T-cell (primary cell): ENCODE measurements around the gene KLF11. TPM values are rescaled to one million over a fixed set of nuclear protein-coding genes. Genes with fewer than 3 reads are reported as not detected.
A peak's percentile ranks its signal among the peaks of the same experiment; 100 is the strongest.

Experiments
- ATAC-seq, 4 experiments: fragments of 200-7000 bp in 3 of 4; fragments of 150-1000 bp in 1 of 4; cut with Tn5 transposase; replicated peaks in 1 of 4; 1 replicate in 3 of 4; 2 replicates in 1 of 4; pipeline ENCODE4 v1.10.0; 2021; ENCODE audit warnings: moderate library complexity in 3 of 4, mild to moderate bottlenecking in 2 of 4, moderate number of reproducible peaks in 1 of 4
- CTCF ChIA-PET, 2 donors: fragments of 300-600 bp; sonication (Branson Sonifier 250); formaldehyde crosslinking; loops; one replicate each; lab custom pipeline; 2022; ENCODE audit warnings: antibody characterized with exemption in 2 of 2; lab: Charles Lee
- POLR2A ChIA-PET, 2 donors: fragments of 300-600 bp; sonication (Branson Sonifier 250); formaldehyde crosslinking; loops; one replicate each; lab custom pipeline; 2022; ENCODE audit warnings: antibody characterized with exemption in 2 of 2; lab: Charles Lee
- DNase-seq, 35 experiments: peaks; one replicate each; pipeline versions ENCODE4 v3.0.0 to v3.0.0-alpha.2; 2013 to 2023
- H3K27ac ChIP-seq: one replicate; pipeline ENCODE4 v1.5.1; 2013; ENCODE audit warnings: low read length
- H3K27me3 ChIP-seq, 2 experiments: replicated peaks in 1 of 2; 1 replicate in 1 of 2; 2 replicates in 1 of 2; pipeline versions ENCODE4 v1.6.1 to v1.7.0; 2013; ENCODE audit warnings: low read length in 1 of 2, mixed read lengths in 1 of 2; ENCODE audit not compliant: control insufficient read depth in 2 of 2, insufficient read depth in 2 of 2; ENCODE audit errors: extremely low read depth in 1 of 2
- H3K36me3 ChIP-seq, 2 donors: 1 replicate in 1 of 2; 2 replicates in 1 of 2; pipeline versions ENCODE4 v1.6.1 to v1.7.0; 2013; ENCODE audit warnings: low read length in 1 of 2; ENCODE audit not compliant: control insufficient read depth in 2 of 2, insufficient read depth in 1 of 2; ENCODE audit errors: extremely low read depth in 1 of 2
- H3K4me1 ChIP-seq, 2 experiments: 1 replicate in 1 of 2; 2 replicates in 1 of 2; pipeline versions ENCODE4 v1.6.1 to v1.7.0; 2013; ENCODE audit warnings: low read length in 2 of 2, mixed read lengths in 1 of 2; ENCODE audit not compliant: insufficient read depth in 2 of 2, control insufficient read depth in 1 of 2; ENCODE audit errors: extremely low read depth in 1 of 2
- H3K4me3 ChIP-seq, 2 donors: 1 replicate in 1 of 2; 2 replicates in 1 of 2; pipeline versions ENCODE4 v1.5.1 to v1.7.0; 2013; ENCODE audit warnings: mild to moderate bottlenecking in 2 of 2, low read length in 1 of 2, moderate library complexity in 1 of 2; ENCODE audit not compliant: control insufficient read depth in 1 of 2; ENCODE audit errors: extremely low read depth in 1 of 2
- H3K9me3 ChIP-seq: 2 replicates; pipeline ENCODE4 v1.7.0; 2013
- H3K27ac Mint-ChIP-seq, 2 donors: one replicate each; pipeline ENCODE4 v1.8.0; 2020 to 2021; ENCODE audit warnings: mild to moderate bottlenecking in 2 of 2, mixed read lengths in 2 of 2
- H3K27me3 Mint-ChIP-seq, 2 donors: one replicate each; pipeline ENCODE4 v1.8.0; 2021 to 2022; ENCODE audit warnings: mixed read lengths in 2 of 2
- H3K36me3 Mint-ChIP-seq: one replicate; pipeline ENCODE4 v1.8.0; 2021; ENCODE audit warnings: mixed read lengths
- H3K4me1 Mint-ChIP-seq, 3 donors: one replicate each; pipeline ENCODE4 v1.8.0; 2020 to 2022; ENCODE audit warnings: mixed read lengths in 3 of 3, mild to moderate bottlenecking in 1 of 3
- H3K4me3 Mint-ChIP-seq, 3 donors: one replicate each; pipeline ENCODE4 v1.8.0; 2020 to 2022; ENCODE audit warnings: mild to moderate bottlenecking in 3 of 3, mixed read lengths in 3 of 3, moderate library complexity in 3 of 3
- H3K9me3 Mint-ChIP-seq, 3 donors: one replicate each; pipeline ENCODE4 v1.8.0; 2020 to 2022; ENCODE audit warnings: mixed read lengths in 3 of 3
- WGBS: methylation state at CpG from one replicate; pipeline ENCODE4 v1.1.5; 2013; ENCODE audit warnings: missing lambda C conversion rate; ENCODE audit not compliant: insufficient coverage; 5-methylcytosine and 5-hydroxymethylcytosine counted together
- total RNA-seq, 35 experiments: library from RNA in 6 of 35; stranded (reverse) in 6 of 35; fragments of 120-200 nt in 1 of 35; gene quantifications; one replicate each; pipeline versions ENCODE4 v1.2.1 to v1.2.4 and lab custom pipeline; 2013 to 2026

KLF11 gene
- total RNA-seq, 5 donors from 2014 or later (not counting 1 experiment from before 2014, with no cell fraction given): 6.8 to 36.3 (median 10.3) TPM

DNA sequence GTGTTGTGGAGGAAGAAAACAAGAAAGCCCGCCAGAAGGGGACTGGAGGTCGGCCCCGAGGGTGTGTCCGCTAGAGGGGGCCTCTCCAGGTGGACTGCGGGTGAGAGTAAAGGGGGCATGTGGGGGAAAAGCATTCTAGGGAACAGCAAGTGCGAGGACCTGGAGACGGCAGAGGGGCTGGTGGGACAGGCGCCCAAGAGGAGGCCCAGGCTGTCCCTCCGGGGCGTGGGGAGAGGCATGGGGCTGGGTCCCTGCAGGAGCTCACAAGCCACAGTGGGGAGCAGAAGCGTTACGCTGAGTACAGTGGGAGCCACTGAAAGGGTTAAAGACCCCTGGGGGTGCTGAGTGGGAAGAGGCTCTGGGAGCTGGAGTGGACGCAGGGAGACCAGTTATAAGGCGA is 1.6 kb upstream of the KLF11 start:
- DNase-seq: no peak
- WGBS: 98% methylated on average over 13 of the region's 14 CpGs
- H3K27me3 Mint-ChIP-seq: no peaks in the 10 kb centered on the region
- no peaks in the 10 kb centered on the region for H3K9me3 Mint-ChIP-seq
- H3K27ac Mint-ChIP-seq: peak overlapping the region; percentile 7 to 67
- ChIA-PET CTCF (interaction anchor here (2.8 to 4.4 kb wide), 2 partner anchors 57 kb away, joined by 12 to 34 read pairs; no protein-coding TSS in a partner anchor), POLR2A (no interaction called here)
- peak overlapping the region; percentile 83 to 86 (median 84) for H3K4me3 Mint-ChIP-seq
- no peak overlapping the region for H3K27ac ChIP-seq
- H3K36me3 ChIP-seq: peaks cover 0 to 3% of the 10 kb centered on the region in 2 donors
- no peaks in the 10 kb centered on the region for H3K36me3 Mint-ChIP-seq
- H3K4me1 Mint-ChIP-seq: peaks cover 14 to 31% (median 24%) of the 10 kb centered on the region in 3 donors
- no peak for ATAC-seq
- peaks cover 0 to 14% of the 10 kb centered on the region in 2 experiments for H3K27me3 ChIP-seq
- no peaks in the 10 kb centered on the region for H3K9me3 ChIP-seq
- no peak overlapping the region for H3K4me3 ChIP-seq
- H3K4me1 ChIP-seq: peaks cover 0 to 32% of the 10 kb centered on the region in 2 experiments

GRCh38 chr2:10042301-10043161 is 819 bp upstream of the KLF11 start:
- Histone ChIP-seq H3K4me3 (peak overlapping the region; percentile 45), H3K4me1 (peaks cover 0 to 32% of the 10 kb centered on the region in 2 experiments), H3K36me3 (peaks cover 0 to 8% of the 10 kb centered on the region in 2 donors), H3K9me3 (no peaks in the 10 kb centered on the region), H3K27ac (peak overlapping the region; percentile 7), H3K27me3 (peaks cover 0 to 13% of the 10 kb centered on the region in 2 experiments)
- Mint-ChIP-seq H3K9me3 (no peaks in the 10 kb centered on the region), H3K36me3 (peaks cover 4% of the 10 kb centered on the region), H3K4me3 (peak overlapping the region; percentile 83 to 86 (median 84)), H3K4me1 (peaks cover 14 to 35% (median 24%) of the 10 kb centered on the region in 3 donors), H3K27ac (peak overlapping the region; percentile 81 to 88), H3K27me3 (no peaks in the 10 kb centered on the region)
- peak in 30 of 35 experiments; percentile 9 to 63 (median 37) for DNase-seq
- POLR2A ChIA-PET: no interaction called here
- CTCF ChIA-PET: interaction anchor here (2.8 to 4.4 kb wide), 2 partner anchors 57 to 58 kb away, joined by 12 to 34 read pairs; no protein-coding TSS in a partner anchor
- WGBS: 26% methylated on average over 43 of the region's 54 CpGs
- peak in 1 of 4 experiments; percentile 5 for ATAC-seq

GRCh38 chr2:10043906-10044601 is 704 bp downstream of the KLF11 start:
- Mint-ChIP-seq H3K27ac (peak overlapping the region; percentile 44 to 68), H3K4me3 (peak overlapping the region; percentile 68 to 83 (median 76)), H3K36me3 (peaks cover 10% of the 10 kb centered on the region), H3K27me3 (no peaks in the 10 kb centered on the region), H3K9me3 (no peaks in the 10 kb centered on the region), H3K4me1 (peaks cover 18 to 37% (median 27%) of the 10 kb centered on the region in 3 donors)
- peaks cover 0 to 36% of the 10 kb centered on the region in 2 experiments for H3K4me1 ChIP-seq
- DNase-seq: peak; percentile 78 to 94 (median 87)
- peak; percentile 67 to 75 (median 70) for ATAC-seq
- H3K9me3 ChIP-seq: no peaks in the 10 kb centered on the region
- H3K36me3 ChIP-seq: peaks cover 0 to 16% of the 10 kb centered on the region in 2 donors
- H3K27me3 ChIP-seq: peaks cover 0 to 9% of the 10 kb centered on the region in 2 experiments
- H3K4me3 ChIP-seq: peak overlapping the region; percentile 42 to 49
- ChIA-PET CTCF (interaction anchor here (0.6 to 4.4 kb wide), 8 partner anchors 9 to 413 kb away, joined by 3 to 34 read pairs (median 6); partner anchors contain the start of genes TAF1B (in 1 of the 2) and YWHAQ (in 1 of the 2)), POLR2A (interaction anchor here in 1 of 2 donors (0.5 to 0.8 kb wide), 3 partner anchors 63 to 201 kb away, joined by 3 to 6 read pairs (median 4); partner anchors contain the start of gene TAF1B)
- 7% methylated on average over 83 of the region's 90 CpGs for WGBS
- peak overlapping the region; percentile 73 for H3K27ac ChIP-seq

DNA sequence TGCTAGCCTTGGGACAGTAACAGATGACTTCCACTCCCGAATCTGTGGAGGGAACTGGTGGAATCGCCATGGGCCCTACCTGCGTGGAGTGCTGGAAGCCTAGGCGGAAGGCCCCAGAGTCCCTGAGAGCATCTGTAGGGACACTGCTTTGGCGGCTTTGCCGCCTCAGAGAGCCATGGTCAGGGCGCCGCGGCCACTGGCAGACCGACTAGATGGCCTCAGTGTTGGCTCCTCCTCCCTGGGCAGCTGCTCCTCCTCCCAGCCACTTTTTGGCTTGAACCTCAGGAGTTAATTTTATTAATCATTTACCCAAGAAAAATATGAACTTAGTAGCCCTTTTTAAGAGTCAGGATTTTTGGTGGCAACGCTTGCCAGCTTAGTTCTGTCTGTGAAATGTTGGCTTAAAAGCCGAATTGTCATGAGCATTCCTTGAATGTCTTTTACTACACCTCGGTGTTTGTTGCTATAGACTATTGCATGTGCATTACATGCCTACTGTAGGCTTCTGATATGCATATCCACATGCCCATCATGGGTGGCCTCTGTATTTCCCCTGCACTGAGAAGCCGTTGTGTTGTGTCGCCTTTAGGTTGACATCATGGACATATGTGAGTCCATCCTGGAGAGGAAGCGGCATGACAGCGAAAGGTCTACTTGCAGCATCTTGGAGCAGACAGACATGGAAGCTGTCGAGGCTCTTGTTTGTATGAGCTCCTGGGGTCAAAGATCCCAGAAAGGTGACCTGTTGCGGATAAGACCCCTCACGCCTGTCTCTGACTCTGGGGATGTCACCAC is 2.4 kb downstream of the KLF11 start:
- no peak overlapping the region for H3K27ac ChIP-seq
- CTCF ChIA-PET: interaction anchor here (0.5 to 4.4 kb wide), 4 partner anchors 61 to 1689 kb away, joined by 3 to 34 read pairs (median 16); no protein-coding TSS in a partner anchor

DNA sequence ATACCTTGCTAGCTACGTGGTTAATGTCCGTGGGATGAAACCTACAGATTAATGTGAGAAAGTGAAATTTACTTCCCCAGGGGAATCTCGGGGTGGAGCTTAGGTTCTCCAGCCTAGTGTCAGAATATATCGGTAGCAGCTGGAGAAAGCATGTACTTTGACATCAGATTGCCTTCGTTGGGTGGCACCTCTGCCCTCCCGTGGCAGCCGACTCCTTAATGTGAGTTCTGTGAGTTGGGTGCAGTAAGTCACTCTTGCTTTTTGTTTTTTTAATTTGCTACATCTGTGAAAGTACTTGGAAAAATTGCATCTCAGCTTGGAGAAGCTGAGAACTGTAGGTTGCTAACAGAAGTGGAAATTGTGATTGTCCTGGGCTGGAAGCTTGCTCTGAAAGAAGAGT is 3.6 kb downstream of the KLF11 start:
- WGBS: 86% methylated on average over 6 of the region's 7 CpGs
- peaks cover 0 to 34% of the 10 kb centered on the region in 2 experiments for H3K4me1 ChIP-seq
- H3K4me3 ChIP-seq: no peak overlapping the region
- ATAC-seq (no peak), DNase-seq (no peak)
- ChIA-PET POLR2A (interaction anchor here in 1 of 2 donors (0.6 kb wide), 1 partner anchor 35 kb away, joined by 12 read pairs; no protein-coding TSS in a partner anchor), CTCF (interaction anchor here (0.6 to 4.0 kb wide), 11 partner anchors 11 to 281 kb away, joined by 3 to 86 read pairs (median 4); no protein-coding TSS in a partner anchor)
- Mint-ChIP-seq H3K36me3 (peaks cover 15% of the 10 kb centered on the region), H3K27me3 (no peaks in the 10 kb centered on the region), H3K4me3 (no peak overlapping the region), H3K4me1 (peaks cover 18 to 33% (median 29%) of the 10 kb centered on the region in 3 donors), H3K27ac (no peak overlapping the region), H3K9me3 (no peaks in the 10 kb centered on the region)
- H3K9me3 ChIP-seq: no peaks in the 10 kb centered on the region
- peaks cover 0 to 29% of the 10 kb centered on the region in 2 donors for H3K36me3 ChIP-seq
- no peak overlapping the region for H3K27ac ChIP-seq
- peaks cover 0 to 7% of the 10 kb centered on the region in 2 experiments for H3K27me3 ChIP-seq

More for the DNA sequence above, 2.4 kb downstream of the KLF11 start:
- 96% methylated on average over 17 of the region's 20 CpGs for WGBS
- Histone ChIP-seq H3K27me3 (peaks cover 0 to 9% of the 10 kb centered on the region in 2 experiments), H3K36me3 (peaks cover 0 to 24% of the 10 kb centered on the region in 2 donors), H3K4me1 (peaks cover 0 to 36% of the 10 kb centered on the region in 2 experiments), H3K9me3 (no peaks in the 10 kb centered on the region), H3K4me3 (no peak overlapping the region)
- POLR2A ChIA-PET: no interaction called here
- peaks cover 14% of the 10 kb centered on the region for H3K36me3 Mint-ChIP-seq
- H3K27ac Mint-ChIP-seq: no peak overlapping the region
- H3K9me3 Mint-ChIP-seq: no peaks in the 10 kb centered on the region
- peak overlapping the region; percentile 48 to 83 (median 58) for H3K4me3 Mint-ChIP-seq
- DNase-seq: no peak
- H3K4me1 Mint-ChIP-seq: peaks cover 18 to 36% (median 29%) of the 10 kb centered on the region in 3 donors
- no peaks in the 10 kb centered on the region for H3K27me3 Mint-ChIP-seq
- no peak for ATAC-seq
